Ureter (tissue), 1 donor: ENCODE data around the gene GANAB. TPM values are rescaled to one million over a fixed set of nuclear protein-coding genes. Genes with fewer than 3 reads are reported as not detected.
"Not testable (repeated sequence)": the region's sequence is repeated elsewhere in the genome, so short reads cannot be mapped to it uniquely, and the experiment has no call there.

ENCODE experiments used
- DNase-seq: peaks from one replicate; pipeline ENCODE4 v3.0.0-alpha.2; 2020; ENCODE audit warnings: low spot score
- total RNA-seq: library from RNA; stranded (reverse); gene quantifications from one replicate; pipeline ENCODE4 v1.2.4, GENCODE V29; 2023
- donor health status: DM: yes; HTN: yes; CAD: no.

The GANAB gene
- 271 TPM for total RNA-seq

GRCh38 chr11:62645946-62646824 is at the start of gene GANAB:
GANAB (minus strand) TSS chr11:62646613; CDS start chr11:62646599, 14 bp downstream.
- peak; percentile 100 for DNase-seq

- DNase-seq: peak; percentile 82
These were observed 48.2 kb upstream of the GANAB start for GRCh38 chr11:62694455-62695167.

- not testable (repeated sequence) for DNase-seq
These were observed 47.2 kb upstream of the GANAB start for GRCh38 chr11:62693624-62694023.

GRCh38 chr11:62689421-62690183 is 43.2 kb upstream of the GANAB start, which contains the start of gene LRRN4CL:
LRRN4CL (minus strand) TSS chr11:62689530; CDS start chr11:62688508, 1,022 bp downstream.
- peak; percentile 85 for DNase-seq

GRCh38 chr11:62688491-62688890 is 42.1 kb upstream of the GANAB start:
- DNase-seq: no peak

GRCh38 chr11:62687508-62688396 is 41.3 kb upstream of the GANAB start:
- no peak for DNase-seq

GRCh38 chr11:62682518-62682917 is 36.1 kb upstream of the GANAB start:
- no peak for DNase-seq

- DNase-seq: no peak
These were observed 34.4 kb upstream of the GANAB start for GRCh38 chr11:62680825-62681240.

- peak; percentile 91 for DNase-seq
These were observed 32.6 kb upstream of the GANAB start, which contains the start of gene UBXN1 for GRCh38 chr11:62678770-62679696. UBXN1 (minus strand) TSS chr11:62679073; CDS start chr11:62678923, 150 bp downstream.

GRCh38 chr11:62678433-62678769 is 32.0 kb upstream of the GANAB start:
- DNase-seq: no peak

- DNase-seq: no peak
These were observed 31.3 kb upstream of the GANAB start for GRCh38 chr11:62677714-62678113.

GRCh38 chr11:62677156-62677555 is 30.7 kb upstream of the GANAB start:
- DNase-seq: no peak

- no peak for DNase-seq
These were observed 30.3 kb upstream of the GANAB start for GRCh38 chr11:62676698-62677097.

- DNase-seq: not testable (repeated sequence)
These were observed 29.0 kb upstream of the GANAB start for GRCh38 chr11:62675415-62675814.

GRCh38 chr11:62673196-62673525 is 26.7 kb upstream of the GANAB start:
- no peak for DNase-seq

GRCh38 chr11:62671608-62672389 is 25.4 kb upstream of the GANAB start, which contains the start of the genes LBHD1 and UQCC3:
LBHD1 (minus strand) TSS chr11:62672267; CDS start chr11:62670031, 2,236 bp downstream.
UQCC3 (plus strand) TSS chr11:62671673; CDS start chr11:62671746, 73 bp downstream.
- DNase-seq: peak; percentile 86

GRCh38 chr11:62671236-62671607 is 24.8 kb upstream of the GANAB start:
- DNase-seq: no peak

GRCh38 chr11:62669420-62670161 is 23.2 kb upstream of the GANAB start:
- no peak for DNase-seq
